HepG2 (cell line): Measurements from ENCODE around the gene GCDH. TPM values are rescaled to one million over a fixed set of nuclear protein-coding genes. Genes with fewer than 3 reads are reported as not detected.
A peak's percentile ranks its signal among the peaks of the same experiment; 100 is the strongest.

Source experiments
- ATF7-NPFF ChIP-seq: sonication (generic); formaldehyde crosslinking; IDR thresholded peaks from 2 replicates; pipeline ENCODE4 v1.8.1; 2023; ENCODE audit warnings: mild to moderate bottlenecking, low read depth, missing genetic modification reagents, moderate library complexity
- GLI4 ChIP-seq: sonication (generic); formaldehyde crosslinking; IDR thresholded peaks from 2 replicates; pipeline ENCODE4 v1.5.1; 2020; ENCODE audit warnings: missing genetic modification reagents, mild to moderate bottlenecking, moderate library complexity, borderline replicate concordance
- GZF1 ChIP-seq: sonication (generic); formaldehyde crosslinking; IDR thresholded peaks from 2 replicates; pipeline ENCODE4 v1.5.1; 2020; ENCODE audit warnings: mild to moderate bottlenecking, missing genetic modification reagents
- HNRNPL ChIP-seq: fragments of 200-400 bp; formaldehyde crosslinking; IDR thresholded peaks from 2 replicates; pipeline ENCODE4 v1.6.1; 2017; ENCODE audit warnings: mild to moderate bottlenecking, low read depth, low read length
- JUND ChIP-seq: sonication (generic); formaldehyde crosslinking; IDR thresholded peaks from 2 replicates; pipeline ENCODE4 v1.8.0; 2022; ENCODE audit warnings: mild to moderate bottlenecking, missing genetic modification reagents
- MAF1 ChIP-seq: sonication (generic); formaldehyde crosslinking; IDR thresholded peaks from 2 replicates; pipeline ENCODE4 v1.5.0; 2020; ENCODE audit warnings: missing genetic modification reagents, borderline replicate concordance
- MAFF ChIP-seq: IDR thresholded peaks from 2 replicates; pipeline ENCODE4 v1.6.1; 2011; ENCODE audit warnings: low read depth, low read length, improper control_type of control experiment
- MXI1 ChIP-seq: IDR thresholded peaks from 3 replicates; pipeline ENCODE4 v1.6.1; 2012; ENCODE audit warnings: low read depth, low read length, inconsistent platforms, borderline replicate concordance
- NFKB2 ChIP-seq: sonication (generic); formaldehyde crosslinking; IDR thresholded peaks from 2 replicates; pipeline ENCODE4 v1.4.0; 2020; ENCODE audit warnings: missing genetic modification reagents, borderline replicate concordance
- SP1 ChIP-seq, 2 experiments: fragments of 450-650 bp in 1 of 2; sonication (generic) in 1 of 2; formaldehyde crosslinking in 1 of 2; IDR thresholded peaks; 2 replicates each; pipeline versions ENCODE4 v1.4.0 to v1.6.1; 2016 to 2020; ENCODE audit warnings: missing genetic modification reagents in 1 of 2
- SRSF1 ChIP-seq: fragments of 200-400 bp; formaldehyde crosslinking; optimal IDR thresholded peaks from 2 replicates; pipeline ENCODE3; 2017; ENCODE audit warnings: mild to moderate bottlenecking, low read depth, low read length, moderate library complexity
- TCF12 ChIP-seq, 2 experiments: fragments of 450-650 bp in 1 of 2; sonication (generic) in 1 of 2; formaldehyde crosslinking in 1 of 2; IDR thresholded peaks; 2 replicates each; pipeline versions ENCODE4 v1.6.1 to v1.8.0; 2017 to 2022; ENCODE audit warnings: antibody characterized with exemption in 1 of 2, mild to moderate bottlenecking in 1 of 2, missing genetic modification reagents in 1 of 2, moderate library complexity in 1 of 2
- ZFP1 ChIP-seq: IDR thresholded peaks from 2 replicates; pipeline ENCODE4 v1.6.1; 2016
- ZFP82 ChIP-seq: sonication (generic); formaldehyde crosslinking; IDR thresholded peaks from 2 replicates; pipeline ENCODE4 v1.5.1; 2020; ENCODE audit warnings: mild to moderate bottlenecking, missing genetic modification reagents, borderline replicate concordance
- ZNF609 ChIP-seq: sonication (generic); formaldehyde crosslinking; IDR thresholded peaks from 2 replicates; pipeline ENCODE4 v1.4.0; 2020; ENCODE audit warnings: mild to moderate bottlenecking, missing genetic modification reagents, borderline replicate concordance
- ZNF768 ChIP-seq: sonication (generic); formaldehyde crosslinking; IDR thresholded peaks from 2 replicates; pipeline ENCODE4 v1.4.0; 2020; ENCODE audit warnings: missing genetic modification reagents
- ZSCAN9 ChIP-seq: IDR thresholded peaks from 2 replicates; pipeline ENCODE4 v1.6.1; 2016; ENCODE audit warnings: borderline replicate concordance
- polyA plus RNA-seq, 8 experiments: library from polyadenylated mRNA; depleted of rRNA in 3 of 8; stranded (reverse) in 7 of 8; unstranded in 1 of 8; fragments of >200 nt; fragmentation: Illumina TruSeq in 4 of 8; extraction: Trizol in 4 of 8; gene quantifications; 2 replicates each; pipeline versions ENCODE4 v1.2.1 to v1.2.3, GENCODE V29; 2011 to 2016; ENCODE audit warnings: low read depth in 4 of 8, missing spikeins in 1 of 8, mixed read lengths in 1 of 8; ENCODE audit not compliant: insufficient read depth in 1 of 8
- total RNA-seq, 5 experiments: library from RNA; depleted of rRNA; stranded (reverse); fragments of >200 nt; fragmentation: Illumina TruSeq; extraction: Trizol; gene quantifications; 2 replicates each; pipeline ENCODE4 v1.2.3, GENCODE V29; 2016; ENCODE audit warnings: low read depth in 1 of 5
- TF ChIP-seq, protein P1 (sequence below): sonication (generic); formaldehyde crosslinking; IDR thresholded peaks from 2 replicates; pipeline ENCODE4 v1.8.1; 2023; ENCODE audit warnings: missing genetic modification reagents, inconsistent platforms, borderline replicate concordance
- TF ChIP-seq, protein P2 (sequence below): sonication (generic); formaldehyde crosslinking; IDR thresholded peaks from 2 replicates; pipeline ENCODE4 v1.4.0; 2020; ENCODE audit warnings: missing genetic modification reagents, borderline replicate concordance
- TF ChIP-seq, protein P3 (sequence below): IDR thresholded peaks from 2 replicates; pipeline ENCODE4 v1.6.1; 2012; ENCODE audit warnings: inconsistent platforms

GCDH gene
- total and polyA plus RNA-seq, 2 of the 13 experiments (the other 11 are each of a cell fraction or from before 2014, with no cell fraction given), result 15.1 to 38.0 TPM

- TF ChIP-seq SRSF1, result peak; percentile 69
- peak; percentile 3; the same call in 1 of the 2 replicates for TF ChIP-seq MAFF
- peak; percentile 95 for TF ChIP-seq ZFP82
- peak; percentile 65; the same call in 1 of the 2 replicates for TF ChIP-seq JUND
- TF ChIP-seq TCF12 (IDR thresholded peaks at IDR 0.05), result no peak
- peak; percentile 64; the same call in 1 of the 2 replicates for TF ChIP-seq TCF12 (CRISPR knock-in tag; IDR thresholded peaks at IDR 0.05)
- 0 out of 2 replicates have a peak, but pooled peaks have one; percentile 62 for TF ChIP-seq GZF1 (CRISPR knock-in tag)
- TF ChIP-seq ZSCAN9 (CRISPR knock-in tag), result peak; percentile 55; the same call in 1 of the 2 replicates
- TF ChIP-seq MAF1 (CRISPR knock-in tag), result peak; percentile 89; the same call in 1 of the 2 replicates
- TF ChIP-seq, protein P1, sequence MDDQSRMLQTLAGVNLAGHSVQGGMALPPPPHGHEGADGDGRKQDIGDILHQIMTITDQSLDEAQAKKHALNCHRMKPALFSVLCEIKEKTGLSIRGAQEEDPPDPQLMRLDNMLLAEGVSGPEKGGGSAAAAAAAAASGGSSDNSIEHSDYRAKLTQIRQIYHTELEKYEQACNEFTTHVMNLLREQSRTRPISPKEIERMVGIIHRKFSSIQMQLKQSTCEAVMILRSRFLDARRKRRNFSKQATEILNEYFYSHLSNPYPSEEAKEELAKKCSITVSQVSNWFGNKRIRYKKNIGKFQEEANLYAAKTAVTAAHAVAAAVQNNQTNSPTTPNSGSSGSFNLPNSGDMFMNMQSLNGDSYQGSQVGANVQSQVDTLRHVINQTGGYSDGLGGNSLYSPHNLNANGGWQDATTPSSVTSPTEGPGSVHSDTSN (CRISPR knock-in tag), result peak; percentile 69; the same call in 1 of the 2 replicates
- TF ChIP-seq ZFP1 (CRISPR knock-in tag), result no peak
- TF ChIP-seq NFKB2 (CRISPR knock-in tag), result peak; percentile 90; the same call in 1 of the 2 replicates
- 0 out of 2 replicates have a peak, but pooled peaks have one; percentile 55 for TF ChIP-seq GLI4
- peak; percentile 86; the same call in 1 of the 3 replicates for TF ChIP-seq MXI1
- peak; percentile 56; the same call in 1 of the 2 replicates for TF ChIP-seq ZNF609 (CRISPR knock-in tag)
- TF ChIP-seq ATF7-NPFF (CRISPR knock-in tag), result peak; percentile 76; the same call in 1 of the 2 replicates
- TF ChIP-seq, protein P2, sequence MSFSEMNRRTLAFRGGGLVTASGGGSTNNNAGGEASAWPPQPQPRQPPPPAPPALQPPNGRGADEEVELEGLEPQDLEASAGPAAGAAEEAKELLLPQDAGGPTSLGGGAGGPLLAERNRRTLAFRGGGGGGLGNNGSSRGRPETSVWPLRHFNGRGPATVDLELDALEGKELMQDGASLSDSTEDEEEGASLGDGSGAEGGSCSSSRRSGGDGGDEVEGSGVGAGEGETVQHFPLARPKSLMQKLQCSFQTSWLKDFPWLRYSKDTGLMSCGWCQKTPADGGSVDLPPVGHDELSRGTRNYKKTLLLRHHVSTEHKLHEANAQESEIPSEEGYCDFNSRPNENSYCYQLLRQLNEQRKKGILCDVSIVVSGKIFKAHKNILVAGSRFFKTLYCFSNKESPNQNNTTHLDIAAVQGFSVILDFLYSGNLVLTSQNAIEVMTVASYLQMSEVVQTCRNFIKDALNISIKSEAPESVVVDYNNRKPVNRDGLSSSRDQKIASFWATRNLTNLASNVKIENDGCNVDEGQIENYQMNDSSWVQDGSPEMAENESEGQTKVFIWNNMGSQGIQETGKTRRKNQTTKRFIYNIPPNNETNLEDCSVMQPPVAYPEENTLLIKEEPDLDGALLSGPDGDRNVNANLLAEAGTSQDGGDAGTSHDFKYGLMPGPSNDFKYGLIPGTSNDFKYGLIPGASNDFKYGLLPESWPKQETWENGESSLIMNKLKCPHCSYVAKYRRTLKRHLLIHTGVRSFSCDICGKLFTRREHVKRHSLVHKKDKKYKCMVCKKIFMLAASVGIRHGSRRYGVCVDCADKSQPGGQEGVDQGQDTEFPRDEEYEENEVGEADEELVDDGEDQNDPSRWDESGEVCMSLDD (CRISPR knock-in tag), result no peak; the same call in 1 of the 2 replicates
- TF ChIP-seq, protein P3, sequence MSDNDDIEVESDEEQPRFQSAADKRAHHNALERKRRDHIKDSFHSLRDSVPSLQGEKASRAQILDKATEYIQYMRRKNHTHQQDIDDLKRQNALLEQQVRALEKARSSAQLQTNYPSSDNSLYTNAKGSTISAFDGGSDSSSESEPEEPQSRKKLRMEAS, result peak; percentile 96
- TF ChIP-seq SP1 (IDR thresholded peaks at IDR 0.05), result no peak
- peak; percentile 84; the same call in 1 of the 2 replicates for TF ChIP-seq SP1 (CRISPR knock-in tag; IDR thresholded peaks at IDR 0.05)
- no peak for TF ChIP-seq ZNF768 (CRISPR knock-in tag)
- 0 out of 2 replicates have a peak, but pooled peaks have one; percentile 8 for TF ChIP-seq HNRNPL
Measured at GRCh38 chr19:12945479-12946091, 54.6 kb downstream of the GCDH start, which contains the start of gene RAD23A (continued).
